ENCODE data around the gene KCNQ1. TPM values are rescaled to one million over a fixed set of nuclear protein-coding genes. Genes with fewer than 3 reads are reported as not detected.

The KCNQ1 gene
- total RNA-seq, 2 donors from 2014 or later, result 38.9 to 46.1 TPM

- no peak for DNase-seq
- H3K4me3 ChIP-seq, result no peak overlapping the region
- H3K27ac ChIP-seq, result no peak overlapping the region
- intact Hi-C loops (cut with DNase I), result no loop called here
- no peaks in the 10 kb centered on the region for H3K36me3 ChIP-seq (replicated peaks in 1 of 2; ENCODE audit: insufficient read depth in 1 of 2, low read depth in 2 of 2)
- no peaks in the 10 kb centered on the region for H3K4me1 ChIP-seq
- H3K27me3 ChIP-seq, result no peaks in the 10 kb centered on the region
- H3K9me3 ChIP-seq, result no peaks in the 10 kb centered on the region
- WGBS, 2 donors, result 79 to 86% methylated on average over 11 of the region's 11 CpGs
- ATAC-seq, result no peak
- TF ChIP-seq CTCF (IDR thresholded peaks at IDR 0.05) (no peak), POLR2A (IDR thresholded peaks at IDR 0.05) (no peak)
Observed at GRCh38 chr11:2434506-2435255, 10.1 kb upstream of the KCNQ1 start.

GRCh38 chr11:2435288-2436012 is 9.4 kb upstream of the KCNQ1 start:
- Histone ChIP-seq H3K4me1 (no peaks in the 10 kb centered on the region), H3K9me3 (no peaks in the 10 kb centered on the region), H3K4me3 (no peak overlapping the region), H3K27me3 (no peaks in the 10 kb centered on the region), H3K36me3 (replicated peaks in 1 of 2; ENCODE audit: insufficient read depth in 1 of 2, low read depth in 2 of 2) (no peaks in the 10 kb centered on the region), H3K27ac (no peak overlapping the region)
- intact Hi-C loops (cut with DNase I), result no loop called here
- 81 to 85% methylated on average over 12 of the region's 12 CpGs for WGBS, 2 donors
- DNase-seq (no peak), ATAC-seq (no peak)
- TF ChIP-seq POLR2A (IDR thresholded peaks at IDR 0.05) (no peak), CTCF (IDR thresholded peaks at IDR 0.05) (no peak)

GRCh38 chr11:2436013-2436520 is 8.7 kb upstream of the KCNQ1 start:
- Histone ChIP-seq H3K4me3 (no peak overlapping the region), H3K36me3 (replicated peaks in 1 of 2; ENCODE audit: insufficient read depth in 1 of 2, low read depth in 2 of 2) (no peaks in the 10 kb centered on the region), H3K27ac (no peak overlapping the region), H3K27me3 (no peaks in the 10 kb centered on the region), H3K9me3 (no peaks in the 10 kb centered on the region), H3K4me1 (peaks cover 4% of the 10 kb centered on the region)
- DNase-seq, result peak in 1 of 4 donors; percentile 9
- intact Hi-C loops (cut with DNase I), result no loop called here
- WGBS, 2 donors, result 78 to 87% methylated on average over 8 to 10 of the region's 10 CpGs
- TF ChIP-seq CTCF (IDR thresholded peaks at IDR 0.05) (no peak), POLR2A (IDR thresholded peaks at IDR 0.05) (no peak)
- no peak for ATAC-seq

GRCh38 chr11:2436521-2437031 is 8.2 kb upstream of the KCNQ1 start:
- no peak for DNase-seq
- H3K9me3 ChIP-seq, result no peaks in the 10 kb centered on the region
- H3K4me3 ChIP-seq, result no peak overlapping the region
- ATAC-seq, result no peak
- no peak overlapping the region for H3K27ac ChIP-seq
- 85 to 100% methylated on average over 1 to 10 of the region's 13 CpGs for WGBS, 2 donors
- intact Hi-C loops (cut with DNase I), result no loop called here
- peaks cover 9% of the 10 kb centered on the region for H3K4me1 ChIP-seq
- TF ChIP-seq CTCF (IDR thresholded peaks at IDR 0.05), result no peak
- no peak for TF ChIP-seq POLR2A (IDR thresholded peaks at IDR 0.05)
- no peaks in the 10 kb centered on the region for H3K36me3 ChIP-seq (replicated peaks in 1 of 2; ENCODE audit: insufficient read depth in 1 of 2, low read depth in 2 of 2)
- H3K27me3 ChIP-seq, result no peaks in the 10 kb centered on the region

Measured in body of pancreas (tissue), 4 donors.